H1 (cell line): Measurements from ENCODE around the gene SLC8A3. TPM values are rescaled to one million over a fixed set of nuclear protein-coding genes. Genes with fewer than 3 reads are reported as not detected.

Experiments used
- CTCF ChIA-PET: fragments of 300-600 bp; sonication (Branson Sonifier 250); formaldehyde crosslinking; loops from one replicate; lab custom pipeline; 2021; ENCODE audit not compliant: partially characterized antibody; lab: Charles Lee
- POLR2A ChIA-PET: fragments of 300-600 bp; sonication (Branson Sonifier 250); formaldehyde crosslinking; loops from one replicate; lab custom pipeline; 2021; ENCODE audit warnings: inconsistent platforms; ENCODE audit not compliant: partially characterized antibody; lab: Charles Lee
- DNase-seq, 2 experiments: peaks; one replicate each; pipeline versions ENCODE4 v3.0.0 to v3.0.0-alpha.2; 2010 to 2022; ENCODE audit warnings: low spot score in 2 of 2, low read depth in 1 of 2, mixed read lengths in 1 of 2
- FAIRE-seq: peaks from 2 replicates; lab custom pipeline; 2011; peaks lifted over from hg19 to GRCh38; lab: Jason Lieb, UNC
- H2AFZ ChIP-seq: 2 replicates; pipeline ENCODE4 v1.8.1; 2012; ENCODE audit warnings: low read length, inconsistent platforms
- H2AK5ac ChIP-seq: 2 replicates; pipeline ENCODE4 v1.6.1; 2013; ENCODE audit warnings: low read depth, low read length
- H2BK120ac ChIP-seq: replicated peaks from 2 replicates; pipeline ENCODE3; 2013; ENCODE audit warnings: low read depth, low read length, inconsistent platforms
- H2BK12ac ChIP-seq: 2 replicates; pipeline ENCODE4 v1.6.1; 2013; ENCODE audit warnings: low read depth, low read length
- H2BK15ac ChIP-seq: 2 replicates; pipeline ENCODE4 v1.6.1; 2013; ENCODE audit warnings: low read length
- H2BK20ac ChIP-seq: 2 replicates; pipeline ENCODE4 v1.6.1; 2013; ENCODE audit warnings: low read length
- H2BK5ac ChIP-seq: 2 replicates; pipeline ENCODE4 v1.6.1; 2013; ENCODE audit warnings: low read depth, low read length
- H3K14ac ChIP-seq: 2 replicates; pipeline ENCODE4 v1.6.1; 2013; ENCODE audit warnings: inconsistent platforms; ENCODE audit not compliant: insufficient read length
- H3K18ac ChIP-seq: 2 replicates; pipeline ENCODE4 v1.6.1; 2013; ENCODE audit warnings: low read length; ENCODE audit errors: extremely low read depth
- H3K23ac ChIP-seq: 2 replicates; pipeline ENCODE4 v1.6.1; 2013; ENCODE audit warnings: inconsistent platforms; ENCODE audit not compliant: insufficient read length
- H3K23me2 ChIP-seq: 2 replicates; pipeline ENCODE4 v1.6.1; 2013; ENCODE audit warnings: low read depth, low read length
- H3K27ac ChIP-seq: 2 replicates; pipeline ENCODE4 v1.6.1; 2011; ENCODE audit warnings: low read depth, low read length, inconsistent platforms
- H3K27me3 ChIP-seq, 4 experiments: replicated peaks in 1 of 4; 1 replicate in 1 of 4; 2 replicates in 3 of 4; pipeline versions ENCODE4 v1.6.1 to v1.8.1; 2011 to 2013; ENCODE audit warnings: low read length in 3 of 4, mild to moderate bottlenecking in 3 of 4, inconsistent platforms in 2 of 4, mixed read lengths in 2 of 4, moderate library complexity in 1 of 4; ENCODE audit not compliant: control insufficient read depth in 3 of 4, insufficient read depth in 3 of 4; ENCODE audit errors: extremely low read depth in 1 of 4
- H3K36me3 ChIP-seq, 4 experiments: 2 replicates each; pipeline versions ENCODE4 v1.6.1 to v1.8.1; 2011 to 2013; ENCODE audit warnings: mild to moderate bottlenecking in 4 of 4, low read length in 3 of 4, moderate library complexity in 2 of 4, control low read depth in 1 of 4, inconsistent platforms in 1 of 4; ENCODE audit not compliant: insufficient read depth in 4 of 4, control insufficient read depth in 2 of 4
- H3K4ac ChIP-seq: replicated peaks from 2 replicates; pipeline ENCODE3; 2013; ENCODE audit warnings: low read length, low read depth, mixed read lengths, inconsistent platforms; ENCODE audit not compliant: insufficient read length
- H3K4me1 ChIP-seq, 4 experiments: replicated peaks in 1 of 4; 1 replicate in 1 of 4; 2 replicates in 3 of 4; pipeline versions ENCODE4 v1.6.1 to v1.8.1; 2011 to 2013; ENCODE audit warnings: low read length in 3 of 4, inconsistent platforms in 2 of 4, mixed read lengths in 1 of 4; ENCODE audit not compliant: insufficient read depth in 4 of 4, control insufficient read depth in 3 of 4
- H3K4me2 ChIP-seq, 2 experiments: 2 replicates each; pipeline versions ENCODE4 v1.6.1 to v1.8.1; 2011 to 2013; ENCODE audit warnings: low read depth in 2 of 2, low read length in 2 of 2, control low read depth in 1 of 2, inconsistent platforms in 1 of 2, mild to moderate bottlenecking in 1 of 2; ENCODE audit not compliant: insufficient read depth in 1 of 2
- H3K4me3 ChIP-seq, 4 experiments: fragments of 200-600, 300-600 bp in 1 of 4; sonication (generic), shearing (Covaris generic), sonication (Bioruptor Twin) in 1 of 4; 2 replicates each; pipeline versions ENCODE4 v1.5.1 to v1.8.1; 2011 to 2016; ENCODE audit warnings: low read length in 4 of 4, low read depth in 3 of 4, control low read depth in 2 of 4, inconsistent platforms in 2 of 4, mild to moderate bottlenecking in 2 of 4, mixed read lengths in 1 of 4, moderate library complexity in 1 of 4; ENCODE audit not compliant: insufficient read depth in 2 of 4; ENCODE audit errors: extremely low read depth in 1 of 4
- H3K56ac ChIP-seq: replicated peaks from 2 replicates; pipeline ENCODE3; 2013; ENCODE audit warnings: low read depth, mild to moderate bottlenecking, mixed read lengths, low read length, inconsistent platforms; ENCODE audit not compliant: insufficient read length
- H3K79me1 ChIP-seq: 2 replicates; pipeline ENCODE4 v1.6.1; 2013; ENCODE audit warnings: low read depth, low read length, control low read depth
- H3K79me2 ChIP-seq, 2 experiments: 2 replicates each; pipeline versions ENCODE4 v1.6.1 to v1.8.1; 2012 to 2013; ENCODE audit warnings: low read length in 2 of 2, mild to moderate bottlenecking in 2 of 2, inconsistent platforms in 1 of 2; ENCODE audit not compliant: insufficient read depth in 2 of 2, control insufficient read depth in 1 of 2
- H3K9ac ChIP-seq, 4 experiments: replicated peaks in 1 of 4; 1 replicate in 1 of 4; 2 replicates in 3 of 4; pipeline versions ENCODE4 v1.6.1 to v1.8.1; 2011 to 2013; ENCODE audit warnings: low read depth in 3 of 4, low read length in 3 of 4, control low read depth in 2 of 4, mild to moderate bottlenecking in 2 of 4, moderate library complexity in 2 of 4, inconsistent platforms in 1 of 4; ENCODE audit errors: extremely low read depth in 1 of 4
- H3K9me3 ChIP-seq, 2 experiments: 2 replicates each; pipeline versions ENCODE4 v1.6.1 to v1.8.1; 2012 to 2013; ENCODE audit warnings: mild to moderate bottlenecking in 2 of 2, moderate library complexity in 2 of 2, control low read depth in 1 of 2, inconsistent platforms in 1 of 2, low read depth in 1 of 2, low read length in 1 of 2, mixed read lengths in 1 of 2; ENCODE audit not compliant: insufficient read depth in 2 of 2
- H4K20me1 ChIP-seq, 2 experiments: replicated peaks in 1 of 2; 2 replicates each; pipeline versions ENCODE3 to v1.8.1; 2011 to 2013; ENCODE audit warnings: inconsistent platforms in 2 of 2, low read length in 2 of 2, mild to moderate bottlenecking in 1 of 2; ENCODE audit not compliant: insufficient read depth in 2 of 2, control insufficient read depth in 1 of 2
- H4K5ac ChIP-seq: 2 replicates; pipeline ENCODE4 v1.6.1; 2013; ENCODE audit warnings: low read length, low read depth, mixed read lengths, inconsistent platforms; ENCODE audit not compliant: insufficient read length
- H4K8ac ChIP-seq: 2 replicates; pipeline ENCODE4 v1.8.0; 2013; ENCODE audit warnings: mild to moderate bottlenecking, moderate library complexity, low read length, inconsistent platforms; ENCODE audit not compliant: insufficient read depth; ENCODE audit errors: extremely low read depth
- H4K91ac ChIP-seq: replicated peaks from 2 replicates; pipeline ENCODE3; 2013; ENCODE audit warnings: low read length, mixed read lengths, inconsistent platforms; ENCODE audit not compliant: insufficient read length
- BCL11A ChIP-seq, 2 experiments: IDR thresholded peaks; one replicate each; pipeline ENCODE4 v1.6.1; 2011; ENCODE audit warnings: low read depth in 2 of 2, low read length in 2 of 2, mild to moderate bottlenecking in 2 of 2
- FOSL1 ChIP-seq: IDR thresholded peaks from 2 replicates; pipeline ENCODE4 v1.6.1; 2011; ENCODE audit warnings: mild to moderate bottlenecking, low read depth, low read length, moderate library complexity; ENCODE audit not compliant: insufficient read depth
- HDAC6 ChIP-seq: IDR thresholded peaks from one replicate; pipeline ENCODE4 v1.7.1; 2012; ENCODE audit warnings: low read depth, mild to moderate bottlenecking, inconsistent platforms, low read length, moderate library complexity
- JUN ChIP-seq: IDR thresholded peaks from 2 replicates; pipeline ENCODE4 v1.6.1; 2011; ENCODE audit warnings: low read depth, mild to moderate bottlenecking, improper control_type of control experiment, low read length
- JUND ChIP-seq: IDR thresholded peaks from 2 replicates; pipeline ENCODE4 v1.6.1; 2011; ENCODE audit warnings: mild to moderate bottlenecking, improper control_type of control experiment, low read length
- MAFK ChIP-seq: IDR thresholded peaks from 2 replicates; pipeline ENCODE4 v1.6.1; 2012; ENCODE audit warnings: low read depth, mild to moderate bottlenecking, improper control_type of control experiment, low read length
- NRF1 ChIP-seq: IDR thresholded peaks from 2 replicates; pipeline ENCODE4 v1.6.1; 2011; ENCODE audit warnings: mild to moderate bottlenecking, low read depth, low read length, improper control_type of control experiment
- PHF8 ChIP-seq: fragments of 200-600 bp; sonication (generic); conservative IDR thresholded peaks from 2 replicates; pipeline ENCODE4 v1.7.1; 2012; ENCODE audit warnings: low read depth, mild to moderate bottlenecking, inconsistent platforms, low read length, moderate library complexity
- RNF2 ChIP-seq: fragments of 200-900, 300-1000 bp; sonication (generic); IDR thresholded peaks from 2 replicates; pipeline ENCODE4 v1.7.1; 2016; ENCODE audit warnings: borderline replicate concordance, low read depth, mild to moderate bottlenecking, antibody characterized with exemption, low read length; ENCODE audit not compliant: poor library complexity, severe bottlenecking; ENCODE audit errors: missing control alignments
- SIRT6 ChIP-seq: IDR thresholded peaks from one replicate; pipeline ENCODE4 v1.7.1; 2012; ENCODE audit warnings: low read length, inconsistent platforms
- WGBS, 2 experiments: shearing (Covaris generic) in 1 of 2; methylation state at CpG; one replicate each; pipeline versions ENCODE4 v1.1.6 to v1.1.7; 2013 to 2015; ENCODE audit warnings: low lambda C conversion rate in 2 of 2, mixed read lengths in 2 of 2, inconsistent platforms in 1 of 2, low coverage in 1 of 2, missing lambda C conversion rate in 1 of 2; ENCODE audit not compliant: insufficient replicate concordance in 2 of 2, insufficient coverage in 1 of 2, insufficient read length in 1 of 2; ENCODE audit errors: extremely low coverage in 1 of 2, missing lambda C conversion rate in 1 of 2; 5-methylcytosine and 5-hydroxymethylcytosine counted together
- polyA plus RNA-seq, 7 experiments: library from polyadenylated mRNA; depleted of rRNA in 3 of 7; stranded (reverse) in 5 of 7; unstranded in 2 of 7; fragments of >200 nt in 5 of 7; fragments of 200-250 nt in 2 of 7; gene quantifications; 1 replicate in 5 of 7; 2 replicates in 1 of 7; 4 replicates in 1 of 7; pipeline versions ENCODE4 v1.2.1 to v1.2.3, GENCODE V29; 2011 to 2013; ENCODE audit warnings: missing spikeins in 2 of 7, mixed read lengths in 2 of 7
- total RNA-seq: library from RNA; stranded (reverse); fragmentation: NEBNext Ultra II Directional; extraction: Animal tissue kit (Norgen Biotek cat#: 25700); gene quantifications from 2 replicates; pipeline ENCODE4 v1.2.1, GENCODE V29; 2021
- TF ChIP-seq, protein P1 (sequence below): IDR thresholded peaks from 2 replicates; pipeline ENCODE4 v1.6.1; 2011; ENCODE audit warnings: low read length, improper control_type of control experiment
- TF ChIP-seq, protein P2 (sequence below): IDR thresholded peaks from 2 replicates; pipeline ENCODE4 v1.6.1; 2012; ENCODE audit warnings: low read length, inconsistent platforms

SLC8A3 gene
- total and polyA plus RNA-seq, 2 of the 8 experiments (the other 6 are each of a cell fraction or from before 2014, with no cell fraction given) = 0.38 to 1.1 TPM

DNA sequence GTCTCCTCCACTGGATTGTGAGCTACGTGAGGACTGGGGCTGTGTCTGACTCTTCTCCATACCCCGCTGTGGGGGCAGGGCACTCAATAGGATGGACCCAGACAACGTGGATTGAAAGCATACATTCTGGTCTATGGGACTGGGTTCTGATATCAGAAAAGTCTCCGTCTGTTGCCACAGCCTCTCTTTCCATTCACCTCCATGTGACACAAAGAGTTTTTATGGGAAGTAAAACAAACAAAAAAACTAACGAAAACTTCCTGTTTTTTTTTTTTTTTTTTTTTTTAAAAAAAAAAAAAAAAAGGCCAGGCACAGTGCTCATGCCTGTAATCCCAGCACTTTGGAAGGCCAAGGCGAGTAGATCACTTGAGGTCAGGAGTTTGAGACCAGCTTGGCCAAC, 44.7 kb downstream of the SLC8A3 start:
- Histone ChIP-seq H2BK120ac (no peak overlapping the region), H3K23ac (no peak overlapping the region), H3K79me2 (no peaks in the 10 kb centered on the region), H3K4me3 (no peak overlapping the region), H3K18ac (no peak overlapping the region), H3K9me3 (no peaks in the 10 kb centered on the region), H4K8ac (no peak overlapping the region), H2BK12ac (no peak overlapping the region), H3K14ac (no peak overlapping the region), H3K79me1 (no peaks in the 10 kb centered on the region), H3K4ac (no peak overlapping the region), H3K4me1 (no peaks in the 10 kb centered on the region), H3K36me3 (no peaks in the 10 kb centered on the region), H4K91ac (no peak overlapping the region), H2BK5ac (no peak overlapping the region), H2AFZ (no peak overlapping the region), H2AK5ac (no peak overlapping the region), H4K5ac (no peak overlapping the region), H3K27ac (no peak overlapping the region), H4K20me1 (no peaks in the 10 kb centered on the region), H3K27me3 (no peaks in the 10 kb centered on the region), H3K23me2 (no peaks in the 10 kb centered on the region), H2BK15ac (no peak overlapping the region), H2BK20ac (no peak overlapping the region), H3K9ac (no peak overlapping the region), H3K56ac (no peak overlapping the region), H3K4me2 (no peak overlapping the region)
- FAIRE-seq (no peak), DNase-seq (no peak)
- CTCF ChIA-PET = interaction anchor here (0.5 to 2.7 kb wide), 6 partner anchors 11 to 897 kb away, joined by 3 to 10 read pairs (median 4); no protein-coding TSS in a partner anchor
- POLR2A ChIA-PET = no interaction called here
- WGBS, 2 experiments = 92% methylated on average over 4 of the region's 6 CpGs; no CpG with 5 or more reads in 1 of the 2 experiments
- TF ChIP-seq HDAC6 = no peak
- TF ChIP-seq SIRT6 = no peak
- TF ChIP-seq, protein P1, sequence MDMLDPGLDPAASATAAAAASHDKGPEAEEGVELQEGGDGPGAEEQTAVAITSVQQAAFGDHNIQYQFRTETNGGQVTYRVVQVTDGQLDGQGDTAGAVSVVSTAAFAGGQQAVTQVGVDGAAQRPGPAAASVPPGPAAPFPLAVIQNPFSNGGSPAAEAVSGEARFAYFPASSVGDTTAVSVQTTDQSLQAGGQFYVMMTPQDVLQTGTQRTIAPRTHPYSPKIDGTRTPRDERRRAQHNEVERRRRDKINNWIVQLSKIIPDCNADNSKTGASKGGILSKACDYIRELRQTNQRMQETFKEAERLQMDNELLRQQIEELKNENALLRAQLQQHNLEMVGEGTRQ = no peak
- TF ChIP-seq NRF1 = no peak
- no peak for TF ChIP-seq PHF8
- no peak for TF ChIP-seq RNF2
- TF ChIP-seq, protein P2, sequence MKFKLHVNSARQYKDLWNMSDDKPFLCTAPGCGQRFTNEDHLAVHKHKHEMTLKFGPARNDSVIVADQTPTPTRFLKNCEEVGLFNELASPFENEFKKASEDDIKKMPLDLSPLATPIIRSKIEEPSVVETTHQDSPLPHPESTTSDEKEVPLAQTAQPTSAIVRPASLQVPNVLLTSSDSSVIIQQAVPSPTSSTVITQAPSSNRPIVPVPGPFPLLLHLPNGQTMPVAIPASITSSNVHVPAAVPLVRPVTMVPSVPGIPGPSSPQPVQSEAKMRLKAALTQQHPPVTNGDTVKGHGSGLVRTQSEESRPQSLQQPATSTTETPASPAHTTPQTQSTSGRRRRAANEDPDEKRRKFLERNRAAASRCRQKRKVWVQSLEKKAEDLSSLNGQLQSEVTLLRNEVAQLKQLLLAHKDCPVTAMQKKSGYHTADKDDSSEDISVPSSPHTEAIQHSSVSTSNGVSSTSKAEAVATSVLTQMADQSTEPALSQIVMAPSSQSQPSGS = no peak
- TF ChIP-seq FOSL1 = no peak
- TF ChIP-seq JUND = no peak
- no peak for TF ChIP-seq MAFK
- no peak for TF ChIP-seq BCL11A (IDR thresholded peaks at IDR 0.05; ENCODE audit: low read depth in 2 of 2, low read length in 2 of 2)
- no peak for TF ChIP-seq JUN
